Vagina (tissue), 2 donors: ENCODE results near the gene SEPTIN14. TPM values are rescaled to one million over a fixed set of nuclear protein-coding genes. Genes with fewer than 3 reads are reported as not detected.
"Not testable (repeated sequence)": the region's sequence is repeated elsewhere in the genome, so short reads cannot be mapped to it uniquely, and the experiment has no call there.

ENCODE experiments used
- DNase-seq, 2 donors: peaks; one replicate each; pipeline ENCODE4 v3.0.0-alpha.2; 2017; ENCODE audit errors: extremely low spot score in 2 of 2
- H3K27ac ChIP-seq: fragments of 200-600 bp; sonication (generic); one replicate; pipeline ENCODE4 v1.5.1; 2019
- H3K27me3 ChIP-seq: fragments of 200-600 bp; sonication (generic); one replicate; pipeline ENCODE4 v1.5.1; 2019
- H3K36me3 ChIP-seq, 2 donors: fragments of 200-600 bp; sonication (generic); one replicate each; pipeline ENCODE4 v1.5.1; 2017 to 2019
- H3K4me1 ChIP-seq: fragments of 200-600 bp; sonication (generic); one replicate; pipeline ENCODE4 v1.5.1; 2019
- H3K4me3 ChIP-seq, 2 donors: fragments of 200-600 bp; sonication (generic); 1 replicate in 1 of 2; 2 replicates in 1 of 2; pipeline ENCODE4 v1.5.1; 2016 to 2019
- H3K9me3 ChIP-seq: fragments of 200-600 bp; sonication (generic); one replicate; pipeline ENCODE4 v1.5.1; 2019
- POLR2A ChIP-seq, 2 donors: fragments of 450-650 bp; IDR thresholded peaks; one replicate each; pipeline ENCODE4 v1.6.1; 2017; ENCODE audit warnings: antibody characterized with exemption in 2 of 2, mild to moderate bottlenecking in 2 of 2, moderate library complexity in 2 of 2
- POLR2AphosphoS5 ChIP-seq, 2 donors: sonication (generic); formaldehyde crosslinking; IDR thresholded peaks; one replicate each; pipeline ENCODE4 v1.9.0; 2017; ENCODE audit warnings: antibody characterized with exemption in 2 of 2, mild to moderate bottlenecking in 2 of 2, low read depth in 1 of 2; ENCODE audit not compliant: insufficient read depth in 1 of 2
- intact Hi-C: fragments of 100-400 bp; cut with DNase I; formaldehyde crosslinking; loops from one replicate; pipeline ENCODE4 v1.15.1; 2023
- total RNA-seq: library from RNA; depleted of rRNA; stranded (reverse); fragments of >200 nt; gene quantifications from one replicate; pipeline ENCODE4 v1.2.3, GENCODE V29; 2016
- TF ChIP-seq, protein P1 (sequence below), 3 experiments: fragments of 450-650 bp in 2 of 3; fragments of 200-600 bp in 1 of 3; sonication (generic) in 1 of 3; IDR thresholded peaks; one replicate each; pipeline ENCODE4 v1.5.1; 2017 to 2019; ENCODE audit warnings: antibody characterized with exemption in 3 of 3, mild to moderate bottlenecking in 2 of 3, moderate library complexity in 2 of 3

SEPTIN14 gene
- total RNA-seq, 1 donor from 2014 or later: not detected

DNA sequence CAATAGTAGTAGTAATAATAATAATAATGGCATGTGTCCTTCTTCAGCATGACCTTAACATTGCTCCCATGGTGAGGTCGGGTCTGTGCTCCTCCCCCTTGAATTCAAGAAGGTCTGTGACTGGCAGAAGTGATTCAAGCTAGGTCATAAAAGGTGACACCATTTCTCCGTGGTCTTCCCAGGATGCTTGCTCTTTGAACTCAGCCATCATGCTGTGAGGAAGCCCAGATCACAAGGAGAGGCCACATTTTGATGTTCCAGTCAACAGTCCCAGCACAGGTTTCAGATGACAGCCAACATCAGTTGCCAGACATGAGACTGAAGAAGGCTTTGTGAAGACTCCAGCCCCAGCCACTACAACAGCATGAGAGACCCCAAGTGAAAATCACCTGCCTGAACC is 83.9 kb downstream of the SEPTIN14 start:
- Histone ChIP-seq H3K4me1 (peaks cover 6% of the 10 kb centered on the region), H3K27me3 (no peaks in the 10 kb centered on the region), H3K9me3 (no peaks in the 10 kb centered on the region), H3K4me3 (no peak overlapping the region), H3K27ac (no peak overlapping the region), H3K36me3 (no peaks in the 10 kb centered on the region)
- TF ChIP-seq POLR2A (IDR thresholded peaks at IDR 0.05) (no peak), POLR2AphosphoS5 (IDR thresholded peaks at IDR 0.05; ENCODE audit: insufficient read depth in 1 of 2, low read depth in 1 of 2) (no peak)
- TF ChIP-seq, protein P1, sequence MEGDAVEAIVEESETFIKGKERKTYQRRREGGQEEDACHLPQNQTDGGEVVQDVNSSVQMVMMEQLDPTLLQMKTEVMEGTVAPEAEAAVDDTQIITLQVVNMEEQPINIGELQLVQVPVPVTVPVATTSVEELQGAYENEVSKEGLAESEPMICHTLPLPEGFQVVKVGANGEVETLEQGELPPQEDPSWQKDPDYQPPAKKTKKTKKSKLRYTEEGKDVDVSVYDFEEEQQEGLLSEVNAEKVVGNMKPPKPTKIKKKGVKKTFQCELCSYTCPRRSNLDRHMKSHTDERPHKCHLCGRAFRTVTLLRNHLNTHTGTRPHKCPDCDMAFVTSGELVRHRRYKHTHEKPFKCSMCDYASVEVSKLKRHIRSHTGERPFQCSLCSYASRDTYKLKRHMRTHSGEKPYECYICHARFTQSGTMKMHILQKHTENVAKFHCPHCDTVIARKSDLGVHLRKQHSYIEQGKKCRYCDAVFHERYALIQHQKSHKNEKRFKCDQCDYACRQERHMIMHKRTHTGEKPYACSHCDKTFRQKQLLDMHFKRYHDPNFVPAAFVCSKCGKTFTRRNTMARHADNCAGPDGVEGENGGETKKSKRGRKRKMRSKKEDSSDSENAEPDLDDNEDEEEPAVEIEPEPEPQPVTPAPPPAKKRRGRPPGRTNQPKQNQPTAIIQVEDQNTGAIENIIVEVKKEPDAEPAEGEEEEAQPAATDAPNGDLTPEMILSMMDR (IDR thresholded peaks at IDR 0.05): no peak
- intact Hi-C loops: no loop called here
- no peak for DNase-seq

DNA sequence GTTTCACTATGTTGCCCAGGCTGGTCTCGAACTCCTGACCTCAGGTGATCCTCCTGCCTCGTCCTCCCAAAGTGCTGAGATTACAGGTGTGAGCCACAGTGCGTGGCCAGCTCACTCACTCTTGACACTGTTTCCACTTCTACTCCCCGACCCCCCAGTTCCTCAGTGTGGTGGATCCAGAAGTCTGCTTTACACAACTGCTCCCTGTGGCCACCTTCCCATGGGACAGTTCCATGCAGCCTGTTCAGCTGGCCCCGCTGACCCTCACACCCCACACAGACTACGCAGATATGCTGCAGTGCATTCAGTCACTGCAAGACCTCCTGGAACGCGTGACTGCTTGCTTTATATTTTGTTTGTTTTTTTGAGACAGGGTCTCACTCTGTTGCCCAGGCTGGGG is 86.4 kb downstream of the SEPTIN14 start:
- no peaks in the 10 kb centered on the region for H3K27me3 ChIP-seq
- H3K36me3 ChIP-seq: no peaks in the 10 kb centered on the region
- no peaks in the 10 kb centered on the region for H3K9me3 ChIP-seq
- DNase-seq: no peak
- H3K4me1 ChIP-seq: peaks cover 6% of the 10 kb centered on the region
- TF ChIP-seq POLR2AphosphoS5 (IDR thresholded peaks at IDR 0.05; ENCODE audit: insufficient read depth in 1 of 2, low read depth in 1 of 2): no peak
- no peak for TF ChIP-seq POLR2A (IDR thresholded peaks at IDR 0.05)
- TF ChIP-seq, protein P1 (IDR thresholded peaks at IDR 0.05): no peak
- no peak overlapping the region for H3K27ac ChIP-seq
- intact Hi-C loops: no loop called here
- H3K4me3 ChIP-seq: no peak overlapping the region

DNA sequence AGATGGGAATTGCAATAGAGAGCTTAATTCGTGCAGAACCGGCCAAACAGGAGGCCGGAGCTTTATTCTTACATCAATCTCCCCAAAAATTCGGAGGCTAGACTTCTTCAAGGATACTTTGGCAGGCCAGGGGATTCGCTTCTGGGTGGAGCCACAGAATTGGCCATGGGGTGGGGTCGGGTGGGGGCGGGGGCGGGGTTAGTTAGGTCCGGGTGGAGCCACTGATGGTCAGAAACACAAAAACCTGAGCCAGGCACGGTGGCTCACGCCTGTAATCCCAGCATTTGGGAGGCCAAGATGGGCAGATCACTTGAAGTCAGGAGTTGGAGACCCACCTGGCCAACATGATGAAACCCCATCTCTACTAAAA is 87.5 kb downstream of the SEPTIN14 start:
- Histone ChIP-seq H3K4me1 (peaks cover 6% of the 10 kb centered on the region), H3K9me3 (no peaks in the 10 kb centered on the region), H3K4me3 (no peak overlapping the region), H3K27ac (no peak overlapping the region), H3K36me3 (no peaks in the 10 kb centered on the region), H3K27me3 (no peaks in the 10 kb centered on the region)
- TF ChIP-seq, protein P1 (IDR thresholded peaks at IDR 0.05): no peak
- TF ChIP-seq POLR2AphosphoS5 (IDR thresholded peaks at IDR 0.05; ENCODE audit: insufficient read depth in 1 of 2, low read depth in 1 of 2): no peak
- TF ChIP-seq POLR2A (IDR thresholded peaks at IDR 0.05): no peak
- intact Hi-C loops: no loop called here
- no peak for DNase-seq

DNA sequence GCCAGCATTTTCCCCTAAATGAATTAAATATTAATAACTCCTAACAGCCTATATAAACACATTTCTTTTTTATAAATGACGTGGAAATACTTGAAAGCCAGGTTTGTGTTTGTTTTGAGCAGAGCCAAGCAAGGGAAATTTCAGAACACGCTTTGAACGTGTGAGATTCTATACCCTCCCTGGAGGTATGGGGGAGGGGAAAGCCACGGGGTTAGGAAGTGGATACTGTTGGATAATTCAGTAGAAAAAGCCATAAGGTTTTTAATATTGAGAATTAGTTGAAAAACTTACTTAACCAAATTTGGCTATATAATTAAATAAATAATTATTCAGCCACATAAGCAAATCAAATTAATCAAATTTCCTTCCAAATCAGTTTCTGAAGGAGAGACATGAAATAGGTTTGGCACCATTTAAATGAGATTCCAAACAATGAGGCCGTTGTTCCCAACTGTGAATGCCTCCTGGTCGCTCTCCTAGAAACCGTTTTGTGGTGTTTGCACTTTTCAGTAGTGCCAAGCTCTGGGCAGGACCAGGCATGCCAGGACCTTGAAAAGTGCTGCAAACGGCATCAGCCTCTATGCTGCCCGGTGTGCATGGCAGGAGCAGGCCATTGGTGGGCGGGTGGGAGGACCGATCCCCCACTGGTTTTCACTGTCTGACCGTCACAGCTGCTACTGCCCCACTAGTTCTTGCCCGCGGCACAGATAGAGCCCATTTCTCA is 88.1 kb downstream of the SEPTIN14 start:
- Histone ChIP-seq H3K27ac (no peak overlapping the region), H3K27me3 (no peaks in the 10 kb centered on the region), H3K4me3 (no peak overlapping the region), H3K4me1 (peaks cover 6% of the 10 kb centered on the region), H3K36me3 (no peaks in the 10 kb centered on the region), H3K9me3 (no peaks in the 10 kb centered on the region)
- DNase-seq: no peak
- intact Hi-C loops: no loop called here
- TF ChIP-seq, protein P1 (IDR thresholded peaks at IDR 0.05): no peak
- TF ChIP-seq POLR2AphosphoS5 (IDR thresholded peaks at IDR 0.05; ENCODE audit: insufficient read depth in 1 of 2, low read depth in 1 of 2) (no peak), POLR2A (IDR thresholded peaks at IDR 0.05) (no peak)

DNA sequence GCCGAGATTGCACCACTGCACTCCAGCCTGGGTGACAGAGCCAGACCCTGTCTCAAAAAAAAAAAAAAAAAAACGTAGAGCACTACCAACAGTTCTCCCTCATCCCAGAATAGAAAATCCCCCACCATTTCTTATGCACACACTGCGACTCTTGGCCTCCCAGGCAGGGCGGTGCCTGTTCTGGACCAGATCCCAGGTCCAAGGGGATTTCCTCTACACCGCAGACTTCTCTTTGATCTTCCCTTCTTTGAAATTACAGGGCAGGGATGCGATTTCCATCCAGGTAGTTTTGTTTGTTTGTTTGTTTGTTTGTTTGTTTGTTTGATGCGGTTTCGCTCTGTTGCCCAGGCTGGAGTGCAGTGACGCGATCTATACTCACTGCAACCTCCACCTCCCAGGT is 91.8 kb downstream of the SEPTIN14 start:
- intact Hi-C loops: no loop called here

DNA sequence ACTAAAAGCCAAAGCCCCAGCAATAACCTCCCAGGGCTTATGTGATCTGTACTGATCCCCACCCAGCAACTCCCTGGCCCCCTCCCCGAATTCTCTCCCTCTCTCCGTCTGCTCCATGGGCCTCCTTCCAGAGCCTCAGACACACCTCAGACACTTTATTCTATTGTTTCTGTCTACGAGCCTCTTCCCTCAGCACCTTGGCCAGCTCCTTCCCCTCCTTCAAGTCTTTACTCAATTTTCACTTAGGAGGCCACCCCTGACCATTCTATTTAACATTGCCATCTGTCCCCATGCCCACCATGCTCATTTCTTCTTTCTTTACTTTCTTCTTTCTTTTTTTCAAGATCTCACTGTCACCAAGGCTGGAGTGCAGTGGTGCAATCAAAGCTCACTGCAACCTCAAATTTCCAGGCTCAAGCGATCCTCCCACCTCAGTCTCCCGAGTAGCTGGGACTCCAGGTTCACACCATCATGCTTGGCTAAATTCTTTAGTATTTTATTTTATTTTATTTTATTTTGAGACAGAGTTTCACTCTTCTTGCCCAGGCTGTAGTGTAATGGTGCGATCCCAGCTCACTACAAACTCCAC is 109.2 kb downstream of the SEPTIN14 start:
- H3K36me3 ChIP-seq, H3K27ac ChIP-seq, H3K27me3 ChIP-seq, DNase-seq, intact Hi-C loops, H3K4me1 ChIP-seq, H3K4me3 ChIP-seq, H3K9me3 ChIP-seq: not testable (repeated sequence)

More for the DNA sequence above, 91.8 kb downstream of the SEPTIN14 start:
- Histone ChIP-seq H3K9me3 (no peaks in the 10 kb centered on the region), H3K27ac (no peak overlapping the region), H3K4me1 (peaks cover 6% of the 10 kb centered on the region), H3K27me3 (no peaks in the 10 kb centered on the region), H3K36me3 (no peaks in the 10 kb centered on the region), H3K4me3 (no peak overlapping the region)
- TF ChIP-seq POLR2A (IDR thresholded peaks at IDR 0.05) (no peak), POLR2AphosphoS5 (IDR thresholded peaks at IDR 0.05; ENCODE audit: insufficient read depth in 1 of 2, low read depth in 1 of 2) (no peak)
- TF ChIP-seq, protein P1 (IDR thresholded peaks at IDR 0.05): no peak
- no peak for DNase-seq

DNA sequence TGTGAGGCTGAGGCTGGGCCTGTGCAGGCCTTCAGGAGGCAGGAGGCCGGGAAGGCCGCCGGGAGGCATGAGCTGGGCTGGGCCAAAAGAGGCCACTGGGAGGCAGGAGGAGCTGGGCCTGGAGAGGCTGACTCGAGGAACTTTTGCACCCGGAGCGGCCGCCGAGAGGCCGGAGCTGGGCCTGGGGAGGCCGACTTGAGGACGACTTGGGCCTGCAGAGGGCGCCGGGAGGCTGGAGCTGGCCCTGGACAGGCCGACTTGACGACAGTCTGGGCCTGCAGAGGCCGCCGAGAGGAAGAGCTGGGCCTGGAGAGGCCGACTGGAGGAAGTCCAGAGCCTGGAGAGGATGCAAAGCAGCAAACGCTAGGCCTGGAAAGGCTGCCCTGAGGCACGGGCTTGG is 117.8 kb downstream of the SEPTIN14 start:
- H3K4me1 ChIP-seq, DNase-seq, H3K27me3 ChIP-seq, H3K27ac ChIP-seq, H3K36me3 ChIP-seq, intact Hi-C loops, H3K4me3 ChIP-seq, H3K9me3 ChIP-seq: not testable (repeated sequence)
